Peyer's patch (tissue), 4 donors: ENCODE data around the gene GRWD1.
"Not testable (repeated sequence)": the region's sequence is repeated elsewhere in the genome, so short reads cannot be mapped to it uniquely, and the experiment has no call there.

Experiments
- POLR2A ChIP-seq, 2 donors: fragments of 450-650 bp; IDR thresholded peaks; one replicate each; pipeline ENCODE4 v1.5.1; 2017; ENCODE audit warnings: antibody characterized with exemption in 2 of 2, mild to moderate bottlenecking in 2 of 2, moderate library complexity in 2 of 2
- TF ChIP-seq, protein P1 (sequence below), 6 experiments: fragments of 450-650 bp in 4 of 6; fragments of 200-600 bp in 2 of 6; sonication (generic) in 1 of 6; IDR thresholded peaks; one replicate each; pipeline ENCODE4 v1.5.1; 2017 to 2019; ENCODE audit warnings: antibody characterized with exemption in 6 of 6, mild to moderate bottlenecking in 3 of 6, moderate library complexity in 1 of 6

DNA sequence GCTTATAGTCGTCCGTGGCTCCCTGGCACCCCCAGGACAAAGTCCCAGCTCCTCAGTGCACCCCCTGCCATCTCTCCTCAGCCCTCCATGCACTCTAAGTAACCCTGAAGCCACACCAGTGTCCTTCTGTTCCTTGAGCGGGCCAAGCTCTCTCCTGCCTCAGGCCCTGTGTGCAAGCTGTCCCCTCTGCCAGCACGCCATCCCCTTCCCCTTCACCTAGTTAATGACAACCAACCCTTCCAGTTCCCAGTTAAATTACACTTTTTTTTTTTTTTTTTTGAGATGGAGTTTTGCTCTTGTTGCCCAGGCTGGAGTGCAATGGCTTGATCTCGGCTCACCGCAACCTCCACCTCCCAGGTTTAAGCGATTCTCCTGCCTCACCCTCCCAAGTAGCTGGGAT lies 42.7 kb downstream of the GRWD1 start:
- TF ChIP-seq, protein P1, sequence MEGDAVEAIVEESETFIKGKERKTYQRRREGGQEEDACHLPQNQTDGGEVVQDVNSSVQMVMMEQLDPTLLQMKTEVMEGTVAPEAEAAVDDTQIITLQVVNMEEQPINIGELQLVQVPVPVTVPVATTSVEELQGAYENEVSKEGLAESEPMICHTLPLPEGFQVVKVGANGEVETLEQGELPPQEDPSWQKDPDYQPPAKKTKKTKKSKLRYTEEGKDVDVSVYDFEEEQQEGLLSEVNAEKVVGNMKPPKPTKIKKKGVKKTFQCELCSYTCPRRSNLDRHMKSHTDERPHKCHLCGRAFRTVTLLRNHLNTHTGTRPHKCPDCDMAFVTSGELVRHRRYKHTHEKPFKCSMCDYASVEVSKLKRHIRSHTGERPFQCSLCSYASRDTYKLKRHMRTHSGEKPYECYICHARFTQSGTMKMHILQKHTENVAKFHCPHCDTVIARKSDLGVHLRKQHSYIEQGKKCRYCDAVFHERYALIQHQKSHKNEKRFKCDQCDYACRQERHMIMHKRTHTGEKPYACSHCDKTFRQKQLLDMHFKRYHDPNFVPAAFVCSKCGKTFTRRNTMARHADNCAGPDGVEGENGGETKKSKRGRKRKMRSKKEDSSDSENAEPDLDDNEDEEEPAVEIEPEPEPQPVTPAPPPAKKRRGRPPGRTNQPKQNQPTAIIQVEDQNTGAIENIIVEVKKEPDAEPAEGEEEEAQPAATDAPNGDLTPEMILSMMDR (IDR thresholded peaks at IDR 0.05): not testable (repeated sequence)
- not testable (repeated sequence) for TF ChIP-seq POLR2A (IDR thresholded peaks at IDR 0.05)
